HG03342 (cell line): ENCODE measurements around the gene PTPRC.
A peak's percentile ranks its signal among the peaks of the same experiment; 100 is the strongest.

Experiments used
- ATAC-seq: cut with Tn5 transposase; IDR thresholded peaks from one replicate; pipeline ENCODE4 v1.9.1; 2021; ENCODE audit warnings: mild to moderate bottlenecking, moderate library complexity; ENCODE audit not compliant: unreplicated experiment

The PTPRC gene

GRCh38 chr1:198747127-198747526 is 108.3 kb downstream of the PTPRC start:
- no peak for ATAC-seq

GRCh38 chr1:198749279-198749678 is 110.4 kb downstream of the PTPRC start:
- ATAC-seq, result no peak

GRCh38 chr1:198750081-198750480 is 111.2 kb downstream of the PTPRC start:
- no peak for ATAC-seq

- ATAC-seq, result no peak
Observed at GRCh38 chr1:198751741-198752140, 112.9 kb downstream of the PTPRC start.

- ATAC-seq, result no peak
Observed at GRCh38 chr1:198754670-198755069, 115.8 kb downstream of the PTPRC start.

- no peak for ATAC-seq
Observed at GRCh38 chr1:198755715-198756114, 116.9 kb downstream of the PTPRC start.

- ATAC-seq, result no peak
Observed at GRCh38 chr1:198756470-198756869, 117.6 kb downstream of the PTPRC start.

- ATAC-seq, result no peak
Observed at GRCh38 chr1:198761859-198762616, 123.2 kb downstream of the PTPRC start.

- ATAC-seq, result no peak
Observed at GRCh38 chr1:198763298-198763714, 124.5 kb downstream of the PTPRC start.

- ATAC-seq, result no peak
Observed at GRCh38 chr1:198764748-198765147, 125.9 kb downstream of the PTPRC start.

GRCh38 chr1:198765416-198765815 is 126.6 kb downstream of the PTPRC start:
- ATAC-seq, result no peak

- no peak for ATAC-seq
Observed at GRCh38 chr1:198771563-198772153, 132.8 kb downstream of the PTPRC start.

GRCh38 chr1:198772626-198773025 is 133.8 kb downstream of the PTPRC start:
- ATAC-seq, result no peak

GRCh38 chr1:198773030-198773429 is 134.2 kb downstream of the PTPRC start:
- ATAC-seq, result no peak

- no peak for ATAC-seq
Observed at GRCh38 chr1:198773523-198773922, 134.7 kb downstream of the PTPRC start.

GRCh38 chr1:198774421-198774820 is 135.6 kb downstream of the PTPRC start:
- no peak for ATAC-seq

- no peak for ATAC-seq
Observed at GRCh38 chr1:198775606-198776005, 136.8 kb downstream of the PTPRC start.

- ATAC-seq, result peak; percentile 59
Observed at GRCh38 chr1:198776602-198777029, 137.8 kb downstream of the PTPRC start.

GRCh38 chr1:198778049-198778448 is 139.2 kb downstream of the PTPRC start:
- no peak for ATAC-seq

- no peak for ATAC-seq
Observed at GRCh38 chr1:198780376-198780775, 141.5 kb downstream of the PTPRC start.

- peak; percentile 97 for ATAC-seq
Observed at GRCh38 chr1:198788561-198789064, 149.8 kb downstream of the PTPRC start.

GRCh38 chr1:198793714-198794113 is 154.9 kb downstream of the PTPRC start:
- no peak for ATAC-seq
